ENCODE results near the gene CALML3. TPM values are rescaled to one million over a fixed set of nuclear protein-coding genes. Genes with fewer than 3 reads are reported as not detected.
A peak's percentile ranks its signal among the peaks of the same experiment; 100 is the strongest.

Gene CALML3
- total and polyA plus RNA-seq, 2 of the 13 experiments (the other 11 are each of a cell fraction or from before 2014, with no cell fraction given): not detected

- 53% methylated on average over 7 of the region's 7 CpGs for WGBS (ENCODE audit: low lambda C conversion rate)
- Histone ChIP-seq H4K20me1 (ENCODE audit: insufficient read depth, low read length) (no peaks in the 10 kb centered on the region), H3K4me2 (ENCODE audit: low read depth, low read length) (peak overlapping the region; percentile 91), H2AFZ (ENCODE audit: low read length) (no peak overlapping the region), H3K9me3 (ENCODE audit: low read length) (peaks cover 18% of the 10 kb centered on the region), H3K36me3 (replicated peaks in 1 of 2; ENCODE audit: control insufficient read depth in 1 of 2, insufficient read depth in 2 of 2, low read length in 2 of 2) (no peaks in the 10 kb centered on the region), H3K27ac (ENCODE audit: extremely low read length, insufficient read depth, low read length) (peak overlapping the region; percentile 97), H3K4me1 (ENCODE audit: insufficient read depth, low read length) (peaks cover 80% of the 10 kb centered on the region), H3K79me2 (ENCODE audit: insufficient read depth, low read length) (no peaks in the 10 kb centered on the region), H3K27me3 (ENCODE audit: control insufficient read depth in 1 of 2, insufficient read depth in 2 of 2, low read length in 2 of 2) (no peaks in the 10 kb centered on the region; a peak in 1 of 5 replicates), H3K9ac (ENCODE audit: insufficient read depth, low read depth, low read length) (peak overlapping the region; percentile 84), H3K4me3 (replicated peaks in 1 of 3; ENCODE audit: insufficient read depth in 1 of 3, low read depth in 2 of 3, low read length in 3 of 3) (peak overlapping the region; percentile 38 to 69 (median 46))
- DNase-seq (ENCODE audit: low spot score) (peak; percentile 34), FAIRE-seq (no peak), ATAC-seq (no peak)
- no TSS peak for BruUV-seq (replicated peaks)
- CTCF ChIA-PET (ENCODE audit: low intra/inter-chr PET ratio, low total read pairs): no interaction called here
- in situ Hi-C loops (cut with HindIII; ENCODE audit: extremely low pct_ligation_motif_present, low pct_unique_long_range_greater_than_20kb): no loop called here
- intact Hi-C loops (cut with micrococcal nuclease; ENCODE audit: unreplicated experiment): no loop called here
- POLR2A ChIA-PET: interaction anchor here (0.8 to 5.4 kb wide), 18 partner anchors 9 to 100 kb away, joined by 3 to 73 read pairs (median 8); partner anchors contain the start of gene CALML5
- no peak for TF ChIP-seq ZNF18 (CRISPR knock-in tag; IDR thresholded peaks at IDR 0.05; ENCODE audit: insufficient replicate concordance)
- peak; percentile 36; the same call in 1 of the 2 replicates for TF ChIP-seq ZBTB33 (CRISPR knock-in tag; IDR thresholded peaks at IDR 0.05)
- TF ChIP-seq ZNF30 (CRISPR knock-in tag; IDR thresholded peaks at IDR 0.05): no peak
- no peak for TF ChIP-seq ZNF543 (CRISPR knock-in tag; IDR thresholded peaks at IDR 0.05)
- TF ChIP-seq HNRNPL (IDR thresholded peaks at IDR 0.05; ENCODE audit: low read depth, low read length): peak; percentile 94
- no peak for TF ChIP-seq CBX2 (IDR thresholded peaks at IDR 0.05; ENCODE audit: low read depth, low read length)
- no peak for TF ChIP-seq CBX2 (CRISPR knock-in tag; IDR thresholded peaks at IDR 0.05; ENCODE audit: low read depth)
- no peak for TF ChIP-seq FIP1L1 (IDR thresholded peaks at IDR 0.05; ENCODE audit: borderline replicate concordance, insufficient read depth, low read depth, low read length)
- no peak for TF ChIP-seq ZNF546 (CRISPR knock-in tag; conservative IDR thresholded peaks at IDR 0.05)
- TF ChIP-seq CEBPG (CRISPR knock-in tag; IDR thresholded peaks at IDR 0.05): peak; percentile 52; the same call in 1 of the 2 replicates
- no peak for TF ChIP-seq MAFF (IDR thresholded peaks at IDR 0.05; ENCODE audit: low read depth, low read length)
- no peak for TF ChIP-seq ZFAT (CRISPR knock-in tag; conservative IDR thresholded peaks at IDR 0.05)
- 0 out of 2 replicates have a peak, but pooled peaks have one; percentile 11 for TF ChIP-seq ZNF124 (CRISPR knock-in tag; IDR thresholded peaks at IDR 0.05)
- TF ChIP-seq, protein P1, sequence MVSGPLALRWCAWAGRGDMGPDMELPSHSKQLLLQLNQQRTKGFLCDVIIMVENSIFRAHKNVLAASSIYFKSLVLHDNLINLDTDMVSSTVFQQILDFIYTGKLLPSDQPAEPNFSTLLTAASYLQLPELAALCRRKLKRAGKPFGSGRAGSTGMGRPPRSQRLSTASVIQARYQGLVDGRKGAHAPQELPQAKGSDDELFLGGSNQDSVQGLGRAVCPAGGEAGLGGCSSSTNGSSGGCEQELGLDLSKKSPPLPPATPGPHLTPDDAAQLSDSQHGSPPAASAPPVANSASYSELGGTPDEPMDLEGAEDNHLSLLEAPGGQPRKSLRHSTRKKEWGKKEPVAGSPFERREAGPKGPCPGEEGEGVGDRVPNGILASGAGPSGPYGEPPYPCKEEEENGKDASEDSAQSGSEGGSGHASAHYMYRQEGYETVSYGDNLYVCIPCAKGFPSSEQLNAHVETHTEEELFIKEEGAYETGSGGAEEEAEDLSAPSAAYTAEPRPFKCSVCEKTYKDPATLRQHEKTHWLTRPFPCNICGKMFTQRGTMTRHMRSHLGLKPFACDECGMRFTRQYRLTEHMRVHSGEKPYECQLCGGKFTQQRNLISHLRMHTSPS (CRISPR knock-in tag; IDR thresholded peaks at IDR 0.05; ENCODE audit: low read depth): peak; percentile 93
- no peak for TF ChIP-seq USF2 (IDR thresholded peaks at IDR 0.05; ENCODE audit: low read depth, low read length)
- TF ChIP-seq USF2 (CRISPR knock-in tag; IDR thresholded peaks at IDR 0.05; ENCODE audit: borderline replicate concordance): no peak
These were observed 22.3 kb downstream of the CALML3 start for GRCh38 chr10:5546891-5547680.

Measured in HepG2 (cell line).